NT2/D1 (cell line): ENCODE measurements around the gene FDX1.

ENCODE experiments used
- SUZ12 ChIP-seq: IDR thresholded peaks from 2 replicates; pipeline ENCODE4 v1.6.1; 2011; ENCODE audit not compliant: insufficient read length, insufficient read depth; ENCODE audit errors: extremely low read depth
- ZNF274 ChIP-seq: IDR thresholded peaks from 2 replicates; pipeline ENCODE4 v1.6.1; 2011; ENCODE audit warnings: mild to moderate bottlenecking, low read depth, low read length

DNA sequence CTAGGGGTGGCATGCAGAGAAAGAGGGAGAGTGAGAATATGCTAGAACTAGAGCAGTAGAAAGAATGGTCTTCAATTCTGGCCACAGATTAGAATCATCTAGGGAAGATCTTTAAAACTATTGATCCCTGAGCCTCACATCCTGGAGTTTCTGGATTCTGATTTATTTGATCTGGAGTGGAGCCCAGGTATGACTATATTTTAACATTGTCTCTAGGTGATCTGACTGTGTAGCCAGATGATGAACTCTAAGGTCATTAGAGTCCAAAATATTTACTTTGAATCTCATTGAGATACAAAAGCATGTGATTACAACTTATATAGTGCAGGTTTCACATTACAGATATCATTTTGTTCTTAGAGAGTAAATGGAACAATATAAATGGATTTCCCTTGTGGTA lies 79.7 kb downstream of the FDX1 start:
- no peak for TF ChIP-seq SUZ12
- TF ChIP-seq ZNF274 = no peak
